Stomach (tissue), 9 donors: ENCODE measurements around the gene FNDC3B. TPM values are rescaled to one million over a fixed set of nuclear protein-coding genes. Genes with fewer than 3 reads are reported as not detected.

ENCODE experiments used
- DNase-seq, 2 donors: peaks; one replicate each; pipeline versions ENCODE4 v3.0.0 to v3.0.0-alpha.2; 2013 to 2019
- H3K27ac ChIP-seq, 5 donors: fragments of 200-600 bp in 4 of 5; sonication (generic) in 4 of 5; one replicate each; pipeline ENCODE4 v1.5.1; 2013 to 2019; ENCODE audit warnings: mild to moderate bottlenecking in 1 of 5, moderate library complexity in 1 of 5
- H3K27me3 ChIP-seq, 3 donors: fragments of 200-600 bp; sonication (generic); one replicate each; pipeline ENCODE4 v1.5.1; 2017 to 2019; ENCODE audit warnings: mixed run types in 1 of 3
- H3K36me3 ChIP-seq, 4 donors: fragments of 200-600 bp; sonication (generic); 1 replicate in 3 of 4; 2 replicates in 1 of 4; pipeline ENCODE4 v1.5.1; 2016 to 2019
- H3K4me1 ChIP-seq, 4 donors: fragments of 200-600 bp; sonication (generic); one replicate each; pipeline ENCODE4 v1.5.1; 2016 to 2019
- H3K4me3 ChIP-seq, 4 donors: fragments of 200-600 bp; sonication (generic) in 3 of 4; one replicate each; pipeline ENCODE4 v1.5.1; 2016 to 2019; ENCODE audit warnings: mild to moderate bottlenecking in 1 of 4
- H3K9me3 ChIP-seq, 4 donors: fragments of 200-600 bp; sonication (generic); one replicate each; pipeline ENCODE4 v1.5.1; 2016 to 2019
- EP300 ChIP-seq: sonication (generic); formaldehyde crosslinking; IDR thresholded peaks from one replicate; pipeline ENCODE4 v1.6.1; 2017; ENCODE audit warnings: antibody characterized with exemption
- POLR2A ChIP-seq, 4 donors: fragments of 450-650 bp; IDR thresholded peaks; one replicate each; pipeline ENCODE4 v1.6.1; 2016; ENCODE audit warnings: antibody characterized with exemption in 4 of 4, control low read depth in 2 of 4, mild to moderate bottlenecking in 1 of 4, moderate library complexity in 1 of 4
- POLR2AphosphoS5 ChIP-seq, 3 donors: sonication (generic); formaldehyde crosslinking; IDR thresholded peaks; one replicate each; pipeline ENCODE4 v1.6.1; 2016; ENCODE audit warnings: antibody characterized with exemption in 3 of 3
- WGBS, 5 donors: extraction: QIAGEN DNeasy Blood & Tissue Kit in 3 of 5; methylation state at CpG; one replicate each; pipeline versions ENCODE4 v1.1.5 to v1.1.7; 2013 to 2018; 5-methylcytosine and 5-hydroxymethylcytosine counted together
- intact Hi-C: fragments of 100-400 bp; cut with DNase I; formaldehyde crosslinking; loops from one replicate; pipeline ENCODE4 v1.15.1; 2023; ENCODE audit warnings: low total_unique reads
- polyA plus RNA-seq, 3 donors: library from polyadenylated mRNA; stranded (reverse); fragments of 200-250 nt; gene quantifications; one replicate each; pipeline ENCODE4 v1.2.3, GENCODE V29; 2013
- total RNA-seq, 5 donors: library from RNA; depleted of rRNA; stranded (reverse); fragments of >200 nt; gene quantifications; one replicate each; pipeline versions ENCODE4 v1.1.0 to v1.2.3, GENCODE V29; 2014 to 2016
- TF ChIP-seq, protein P1 (sequence below), 7 experiments: fragments of 450-650 bp in 4 of 7; fragments of 200-600 bp in 3 of 7; sonication (generic) in 3 of 7; IDR thresholded peaks; one replicate each; pipeline ENCODE4 v1.5.1; 2016 to 2019; ENCODE audit warnings: antibody characterized with exemption in 7 of 7, control low read depth in 2 of 7, mild to moderate bottlenecking in 1 of 7
- donor health status: healthy with polysubstance abuse.
- donor health status: Bipolar disorder and iron deficiency.
- donor health status: healthy.

Gene FNDC3B
- total and polyA plus RNA-seq, 8 donors = 6.0 to 229 (median 53.7) TPM

DNA sequence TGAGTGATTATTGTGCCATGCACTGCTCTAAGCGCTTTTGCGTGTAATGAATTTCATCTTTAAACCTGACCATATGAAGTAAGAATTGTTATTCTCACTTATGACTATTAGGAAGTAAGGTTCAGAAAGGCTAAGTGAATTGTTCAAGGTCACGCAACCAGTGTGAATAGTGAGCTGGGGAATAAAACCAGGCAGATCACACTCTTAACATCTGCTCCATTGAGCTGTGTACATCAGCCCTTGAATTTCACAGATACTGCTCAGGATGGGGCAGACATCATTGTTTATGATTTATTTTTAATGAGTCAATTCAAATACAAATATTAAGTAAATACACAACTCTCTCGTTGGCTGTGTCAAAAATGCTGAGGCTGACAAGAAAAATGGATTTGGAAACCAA is 184.5 kb downstream of the FNDC3B start:
- intact Hi-C loops = no loop called here
- TF ChIP-seq POLR2AphosphoS5 (IDR thresholded peaks at IDR 0.05) (no peak), EP300 (no peak), POLR2A (IDR thresholded peaks at IDR 0.05) (no peak)
- TF ChIP-seq, protein P1, sequence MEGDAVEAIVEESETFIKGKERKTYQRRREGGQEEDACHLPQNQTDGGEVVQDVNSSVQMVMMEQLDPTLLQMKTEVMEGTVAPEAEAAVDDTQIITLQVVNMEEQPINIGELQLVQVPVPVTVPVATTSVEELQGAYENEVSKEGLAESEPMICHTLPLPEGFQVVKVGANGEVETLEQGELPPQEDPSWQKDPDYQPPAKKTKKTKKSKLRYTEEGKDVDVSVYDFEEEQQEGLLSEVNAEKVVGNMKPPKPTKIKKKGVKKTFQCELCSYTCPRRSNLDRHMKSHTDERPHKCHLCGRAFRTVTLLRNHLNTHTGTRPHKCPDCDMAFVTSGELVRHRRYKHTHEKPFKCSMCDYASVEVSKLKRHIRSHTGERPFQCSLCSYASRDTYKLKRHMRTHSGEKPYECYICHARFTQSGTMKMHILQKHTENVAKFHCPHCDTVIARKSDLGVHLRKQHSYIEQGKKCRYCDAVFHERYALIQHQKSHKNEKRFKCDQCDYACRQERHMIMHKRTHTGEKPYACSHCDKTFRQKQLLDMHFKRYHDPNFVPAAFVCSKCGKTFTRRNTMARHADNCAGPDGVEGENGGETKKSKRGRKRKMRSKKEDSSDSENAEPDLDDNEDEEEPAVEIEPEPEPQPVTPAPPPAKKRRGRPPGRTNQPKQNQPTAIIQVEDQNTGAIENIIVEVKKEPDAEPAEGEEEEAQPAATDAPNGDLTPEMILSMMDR (IDR thresholded peaks at IDR 0.05) = no peak
- Histone ChIP-seq H3K4me3 (no peak overlapping the region), H3K9me3 (no peaks in the 10 kb centered on the region), H3K36me3 (peaks cover 10 to 21% (median 15%) of the 10 kb centered on the region in 4 donors), H3K27ac (no peak overlapping the region), H3K4me1 (peaks cover 8 to 65% (median 33%) of the 10 kb centered on the region in 4 donors), H3K27me3 (no peaks in the 10 kb centered on the region)
- no peak for DNase-seq
- WGBS, 5 donors = 75 to 88% (median 81%) methylated on average over 4 of the region's 4 CpGs

DNA sequence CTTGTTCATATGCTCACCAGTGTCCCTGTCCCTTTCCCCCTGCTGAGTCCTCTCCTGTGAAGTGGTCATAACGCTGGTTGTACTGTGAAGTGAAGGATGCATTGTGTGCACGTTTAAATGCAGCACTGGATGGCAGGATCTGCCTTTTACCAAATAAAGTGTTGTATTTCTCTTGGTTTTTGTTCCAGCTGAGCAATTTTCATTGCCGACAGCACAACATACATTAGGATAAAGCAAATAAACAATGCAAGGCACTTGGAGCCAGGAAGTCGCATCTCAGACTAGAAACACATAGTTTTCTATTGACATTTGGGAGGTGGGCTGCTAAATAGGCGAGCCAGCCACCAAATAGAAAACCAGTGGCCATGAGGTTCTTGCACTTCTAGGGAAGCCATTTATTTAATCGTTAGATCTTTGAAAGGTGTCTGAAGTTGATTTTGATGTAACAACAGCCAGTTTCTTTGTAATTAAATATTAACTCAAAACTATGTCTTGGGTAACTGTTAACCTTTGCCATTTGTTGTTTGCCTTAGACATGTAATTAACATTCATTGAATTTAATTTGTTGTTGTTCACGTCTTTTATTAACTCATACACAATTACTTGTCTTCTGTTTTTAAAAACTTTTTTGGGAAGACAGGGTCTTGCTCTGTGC is 185.3 kb downstream of the FNDC3B start:
- H3K36me3 ChIP-seq = peaks cover 10 to 27% (median 19%) of the 10 kb centered on the region in 4 donors
- TF ChIP-seq, protein P1 (IDR thresholded peaks at IDR 0.05) = no peak
- TF ChIP-seq EP300 (no peak), POLR2AphosphoS5 (IDR thresholded peaks at IDR 0.05) (no peak), POLR2A (IDR thresholded peaks at IDR 0.05) (no peak)
- H3K9me3 ChIP-seq = no peaks in the 10 kb centered on the region
- H3K4me3 ChIP-seq = no peak overlapping the region
- H3K27ac ChIP-seq = no peak overlapping the region
- no peaks in the 10 kb centered on the region for H3K27me3 ChIP-seq
- WGBS, 5 donors = 56 to 68% (median 62%) methylated on average over 7 of the region's 7 CpGs
- peaks cover 8 to 56% (median 25%) of the 10 kb centered on the region in 4 donors for H3K4me1 ChIP-seq
- DNase-seq = no peak
- intact Hi-C loops = no loop called here

DNA sequence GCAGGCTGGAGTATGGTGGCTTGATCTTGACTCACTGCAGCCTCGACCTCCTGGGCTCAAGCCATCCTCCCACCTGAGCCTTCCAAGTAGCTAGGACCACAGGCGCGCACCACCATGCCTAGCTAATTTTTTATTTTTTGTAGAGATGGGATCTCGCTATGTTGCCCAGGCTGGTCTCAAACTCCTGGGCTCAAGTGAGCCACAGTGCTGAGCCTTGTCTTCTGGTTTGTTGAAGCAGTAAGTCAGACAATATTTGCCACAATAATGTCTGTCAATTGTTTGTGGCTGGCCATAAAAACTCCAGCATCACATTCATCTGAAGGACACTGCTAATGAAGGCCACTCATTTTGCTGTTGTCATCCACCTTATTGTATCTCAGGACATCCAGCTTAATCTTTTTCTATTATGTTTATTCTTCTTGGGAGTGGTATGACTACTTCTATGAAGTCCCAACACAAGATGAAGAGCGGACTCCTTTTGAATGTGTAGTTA is 185.9 kb downstream of the FNDC3B start:
- Histone ChIP-seq H3K27me3 (no peaks in the 10 kb centered on the region), H3K27ac (no peak overlapping the region), H3K4me3 (no peak overlapping the region), H3K36me3 (peaks cover 10 to 30% (median 19%) of the 10 kb centered on the region in 4 donors), H3K9me3 (no peaks in the 10 kb centered on the region), H3K4me1 (peaks cover 8 to 52% (median 24%) of the 10 kb centered on the region in 4 donors)
- 78 to 96% (median 89%) methylated on average over 5 of the region's 5 CpGs for WGBS, 5 donors
- TF ChIP-seq, protein P1 (IDR thresholded peaks at IDR 0.05) = no peak
- TF ChIP-seq EP300 (no peak), POLR2A (IDR thresholded peaks at IDR 0.05) (no peak), POLR2AphosphoS5 (IDR thresholded peaks at IDR 0.05) (no peak)
- intact Hi-C loops = no loop called here
- no peak for DNase-seq

DNA sequence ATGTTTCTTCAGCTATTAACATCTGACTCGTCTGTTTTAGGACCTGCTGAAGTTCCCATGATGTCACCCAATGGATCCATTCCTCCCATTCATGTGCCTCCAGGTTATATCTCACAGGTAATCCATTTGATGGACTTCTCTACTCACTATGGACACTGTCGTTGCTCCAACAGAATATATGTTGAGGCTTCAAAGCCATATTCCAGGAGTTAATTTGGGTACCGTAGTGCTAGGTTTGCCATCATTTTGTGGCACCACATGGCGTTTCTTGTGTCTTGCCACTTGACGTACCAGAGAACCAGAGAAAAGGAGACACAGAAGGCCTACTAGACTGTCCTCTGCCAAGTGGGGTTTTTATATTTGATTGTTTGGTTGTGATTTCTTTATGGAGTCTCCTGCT is 187.5 kb downstream of the FNDC3B start:
- H3K4me1 ChIP-seq = peaks cover 8 to 37% (median 19%) of the 10 kb centered on the region in 4 donors
- no peaks in the 10 kb centered on the region for H3K9me3 ChIP-seq
- H3K4me3 ChIP-seq = no peak overlapping the region
- TF ChIP-seq POLR2A (IDR thresholded peaks at IDR 0.05) = no peak
- TF ChIP-seq, protein P1 (IDR thresholded peaks at IDR 0.05) = no peak
- no peak for TF ChIP-seq EP300
- TF ChIP-seq POLR2AphosphoS5 (IDR thresholded peaks at IDR 0.05) = no peak
- intact Hi-C loops = no loop called here
- H3K36me3 ChIP-seq = peaks cover 10 to 38% (median 19%) of the 10 kb centered on the region in 4 donors
- no peaks in the 10 kb centered on the region for H3K27me3 ChIP-seq
- no peak for DNase-seq
- H3K27ac ChIP-seq = no peak overlapping the region
- WGBS, 5 donors = 89 to 96% (median 95%) methylated on average over 5 of the region's 5 CpGs
